IMR-90 (cell line): ENCODE measurements around the gene RAB27B.
"Not testable (repeated sequence)": the region's sequence is repeated elsewhere in the genome, so short reads cannot be mapped to it uniquely, and the experiment has no call there.

ENCODE experiments used
- BHLHE40 ChIP-seq: fragments of 150-350 bp; IDR thresholded peaks from 2 replicates; pipeline ENCODE4 v1.6.1; 2016; ENCODE audit warnings: mild to moderate bottlenecking, low read depth, low read length
- CEBPB ChIP-seq: IDR thresholded peaks from 2 replicates; pipeline ENCODE4 v1.6.1; 2012; ENCODE audit warnings: low read depth, low read length, improper control_type of control experiment
- CHD1 ChIP-seq: IDR thresholded peaks from 2 replicates; pipeline ENCODE4 v1.6.1; 2012; ENCODE audit warnings: low read depth, low read length, improper control_type of control experiment
- FOS ChIP-seq: fragments of 150-350 bp; IDR thresholded peaks from 2 replicates; pipeline ENCODE4 v1.6.1; 2016; ENCODE audit warnings: low read depth, low read length
- MAFK ChIP-seq: IDR thresholded peaks from 2 replicates; pipeline ENCODE4 v1.6.1; 2012; ENCODE audit warnings: low read depth, low read length, improper control_type of control experiment
- POLR2A ChIP-seq: IDR thresholded peaks from 2 replicates; pipeline ENCODE4 v1.6.1; 2012; ENCODE audit warnings: mild to moderate bottlenecking, low read depth, low read length
- RAD21 ChIP-seq: IDR thresholded peaks from 2 replicates; pipeline ENCODE4 v1.6.1; 2012; ENCODE audit warnings: low read length, improper control_type of control experiment
- RCOR1 ChIP-seq: IDR thresholded peaks from 2 replicates; pipeline ENCODE4 v1.6.1; 2012; ENCODE audit warnings: mild to moderate bottlenecking, low read length, improper control_type of control experiment; ENCODE audit not compliant: insufficient replicate concordance
- TF ChIP-seq, protein P1 (sequence below): conservative IDR thresholded peaks from 2 replicates; pipeline ENCODE4 v1.5.1; 2012; ENCODE audit warnings: mild to moderate bottlenecking, low read depth, low read length, improper control_type of control experiment
- TF ChIP-seq, protein P2 (sequence below): fragments of 150-350 bp; IDR thresholded peaks from 2 replicates; pipeline ENCODE4 v1.6.1; 2016; ENCODE audit warnings: low read depth, mild to moderate bottlenecking, low read length, moderate library complexity, borderline replicate concordance
- TF ChIP-seq, protein P3 (sequence below): fragments of 150-350 bp; IDR thresholded peaks from 2 replicates; pipeline ENCODE4 v1.6.1; 2017; ENCODE audit warnings: mild to moderate bottlenecking, antibody characterized with exemption, low read length, low read depth

DNA sequence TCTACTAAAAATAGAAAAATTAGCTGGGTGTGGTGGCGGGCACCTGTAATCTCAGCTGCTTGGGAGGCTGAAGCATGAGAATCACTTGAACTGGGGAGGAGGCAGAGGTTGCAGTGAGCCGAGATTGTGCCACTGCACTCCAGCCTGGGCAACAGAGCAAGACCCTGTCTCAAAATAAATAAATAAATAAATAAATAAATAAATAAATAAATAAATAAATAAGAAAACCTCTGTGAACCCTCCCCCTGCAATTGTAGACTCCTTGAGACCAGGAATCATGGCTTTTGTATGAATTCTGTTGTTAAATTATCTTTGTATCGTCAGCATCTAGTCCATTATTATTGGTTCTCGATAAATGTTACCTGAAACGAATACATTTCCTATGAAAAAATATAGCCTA, 17.6 kb upstream of the RAB27B start:
- not testable (repeated sequence) for TF ChIP-seq POLR2A, CEBPB, FOS, MAFK, RAD21, RCOR1, BHLHE40, CHD1
- TF ChIP-seq, protein P1, sequence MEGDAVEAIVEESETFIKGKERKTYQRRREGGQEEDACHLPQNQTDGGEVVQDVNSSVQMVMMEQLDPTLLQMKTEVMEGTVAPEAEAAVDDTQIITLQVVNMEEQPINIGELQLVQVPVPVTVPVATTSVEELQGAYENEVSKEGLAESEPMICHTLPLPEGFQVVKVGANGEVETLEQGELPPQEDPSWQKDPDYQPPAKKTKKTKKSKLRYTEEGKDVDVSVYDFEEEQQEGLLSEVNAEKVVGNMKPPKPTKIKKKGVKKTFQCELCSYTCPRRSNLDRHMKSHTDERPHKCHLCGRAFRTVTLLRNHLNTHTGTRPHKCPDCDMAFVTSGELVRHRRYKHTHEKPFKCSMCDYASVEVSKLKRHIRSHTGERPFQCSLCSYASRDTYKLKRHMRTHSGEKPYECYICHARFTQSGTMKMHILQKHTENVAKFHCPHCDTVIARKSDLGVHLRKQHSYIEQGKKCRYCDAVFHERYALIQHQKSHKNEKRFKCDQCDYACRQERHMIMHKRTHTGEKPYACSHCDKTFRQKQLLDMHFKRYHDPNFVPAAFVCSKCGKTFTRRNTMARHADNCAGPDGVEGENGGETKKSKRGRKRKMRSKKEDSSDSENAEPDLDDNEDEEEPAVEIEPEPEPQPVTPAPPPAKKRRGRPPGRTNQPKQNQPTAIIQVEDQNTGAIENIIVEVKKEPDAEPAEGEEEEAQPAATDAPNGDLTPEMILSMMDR: not testable (repeated sequence)
- TF ChIP-seq, protein P2, sequence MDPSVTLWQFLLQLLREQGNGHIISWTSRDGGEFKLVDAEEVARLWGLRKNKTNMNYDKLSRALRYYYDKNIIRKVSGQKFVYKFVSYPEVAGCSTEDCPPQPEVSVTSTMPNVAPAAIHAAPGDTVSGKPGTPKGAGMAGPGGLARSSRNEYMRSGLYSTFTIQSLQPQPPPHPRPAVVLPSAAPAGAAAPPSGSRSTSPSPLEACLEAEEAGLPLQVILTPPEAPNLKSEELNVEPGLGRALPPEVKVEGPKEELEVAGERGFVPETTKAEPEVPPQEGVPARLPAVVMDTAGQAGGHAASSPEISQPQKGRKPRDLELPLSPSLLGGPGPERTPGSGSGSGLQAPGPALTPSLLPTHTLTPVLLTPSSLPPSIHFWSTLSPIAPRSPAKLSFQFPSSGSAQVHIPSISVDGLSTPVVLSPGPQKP: not testable (repeated sequence)
- TF ChIP-seq, protein P3, sequence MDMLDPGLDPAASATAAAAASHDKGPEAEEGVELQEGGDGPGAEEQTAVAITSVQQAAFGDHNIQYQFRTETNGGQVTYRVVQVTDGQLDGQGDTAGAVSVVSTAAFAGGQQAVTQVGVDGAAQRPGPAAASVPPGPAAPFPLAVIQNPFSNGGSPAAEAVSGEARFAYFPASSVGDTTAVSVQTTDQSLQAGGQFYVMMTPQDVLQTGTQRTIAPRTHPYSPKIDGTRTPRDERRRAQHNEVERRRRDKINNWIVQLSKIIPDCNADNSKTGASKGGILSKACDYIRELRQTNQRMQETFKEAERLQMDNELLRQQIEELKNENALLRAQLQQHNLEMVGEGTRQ: not testable (repeated sequence)
